Esophagus squamous epithelium (tissue), 5 donors: ENCODE data around the gene CLUH. TPM values are rescaled to one million over a fixed set of nuclear protein-coding genes. Genes with fewer than 3 reads are reported as not detected.
"Not testable (repeated sequence)": the region's sequence is repeated elsewhere in the genome, so short reads cannot be mapped to it uniquely, and the experiment has no call there.

Experiments used
- DNase-seq: peaks from one replicate; lab custom pipeline; 2025; lab: John Stamatoyannopoulos, UW
- H3K27ac ChIP-seq, 4 donors: fragments of 200-600 bp; sonication (generic); one replicate each; pipeline ENCODE4 v1.5.1; 2016 to 2019; ENCODE audit warnings: mild to moderate bottlenecking in 1 of 4
- H3K27me3 ChIP-seq, 4 donors: fragments of 200-600 bp; sonication (generic); 1 replicate in 3 of 4; 2 replicates in 1 of 4; pipeline versions ENCODE4 v1.5.1 to v1.6.0; 2017 to 2021; ENCODE audit warnings: antibody characterized with exemption in 1 of 4
- H3K36me3 ChIP-seq, 3 donors: fragments of 200-600 bp; sonication (generic); one replicate each; pipeline ENCODE4 v1.5.1; 2016 to 2019
- H3K4me1 ChIP-seq, 3 donors: fragments of 200-600 bp; sonication (generic); one replicate each; pipeline ENCODE4 v1.5.1; 2017 to 2019
- H3K4me3 ChIP-seq, 4 donors: fragments of 200-600 bp; sonication (generic); 1 replicate in 3 of 4; 2 replicates in 1 of 4; pipeline ENCODE4 v1.5.1; 2016 to 2019; ENCODE audit warnings: mild to moderate bottlenecking in 2 of 4, moderate library complexity in 1 of 4
- H3K9me3 ChIP-seq, 3 donors: fragments of 200-600 bp; sonication (generic); one replicate each; pipeline ENCODE4 v1.5.1; 2016 to 2019
- CTCF ChIP-seq, 6 experiments: fragments of 450-650 bp in 4 of 6; fragments of 200-600 bp in 2 of 6; sonication (generic) in 2 of 6; IDR thresholded peaks; one replicate each; pipeline ENCODE4 v1.5.1; 2016 to 2019; ENCODE audit warnings: antibody characterized with exemption in 6 of 6, mild to moderate bottlenecking in 4 of 6, moderate library complexity in 4 of 6
- POLR2A ChIP-seq, 4 donors: fragments of 450-650 bp; IDR thresholded peaks; one replicate each; pipeline ENCODE4 v1.6.1; 2017; ENCODE audit warnings: antibody characterized with exemption in 4 of 4, mild to moderate bottlenecking in 4 of 4, moderate library complexity in 3 of 4
- WGBS, 2 donors: methylation state at CpG; one replicate each; pipeline ENCODE4 v1.1.5; 2018; 5-methylcytosine and 5-hydroxymethylcytosine counted together
- intact Hi-C: fragments of 100-400 bp; cut with DNase I; formaldehyde crosslinking; loops from one replicate; pipeline ENCODE4 v1.15.0; 2022
- total RNA-seq, 4 donors: library from RNA; depleted of rRNA; stranded (reverse); fragments of >200 nt; gene quantifications; one replicate each; pipeline ENCODE4 v1.1.0, GENCODE V29; 2016
- donor health status: DM: yes; HTN: yes; CAD: no.

The CLUH gene
- total RNA-seq, 4 donors from 2014 or later = 89.2 to 164 (median 136) TPM

- no peak overlapping the region for H3K4me3 ChIP-seq
- H3K27ac ChIP-seq = no peak overlapping the region
- WGBS, 2 donors = 0 to 8% methylated on average over 1 of the region's 1 CpG
- no peaks in the 10 kb centered on the region for H3K27me3 ChIP-seq
- TF ChIP-seq POLR2A (IDR thresholded peaks at IDR 0.05) (no peak), CTCF (IDR thresholded peaks at IDR 0.05) (no peak)
- H3K9me3 ChIP-seq = no peaks in the 10 kb centered on the region
- intact Hi-C loops = no loop called here
- H3K36me3 ChIP-seq = peaks cover 0 to 42% (median 3%) of the 10 kb centered on the region in 3 donors
- peaks cover 0 to 10% (median 0%) of the 10 kb centered on the region in 3 donors for H3K4me1 ChIP-seq
- no peak for DNase-seq
Measured at GRCh38 chr17:2656283-2656682, 55.3 kb downstream of the CLUH start.

GRCh38 chr17:2655546-2655945, 56.0 kb downstream of the CLUH start:
- intact Hi-C loops = no loop called here
- TF ChIP-seq CTCF (IDR thresholded peaks at IDR 0.05) (no peak), POLR2A (IDR thresholded peaks at IDR 0.05) (no peak)
- no peak overlapping the region for H3K27ac ChIP-seq
- WGBS, 2 donors = 70 to 74% methylated on average over 7 of the region's 7 CpGs
- H3K36me3 ChIP-seq = peaks cover 0 to 42% (median 3%) of the 10 kb centered on the region in 3 donors
- H3K4me1 ChIP-seq = peaks cover 0 to 17% (median 0%) of the 10 kb centered on the region in 3 donors
- no peaks in the 10 kb centered on the region for H3K9me3 ChIP-seq
- DNase-seq = no peak
- no peaks in the 10 kb centered on the region for H3K27me3 ChIP-seq
- H3K4me3 ChIP-seq = no peak overlapping the region

- WGBS, 2 donors = 91 to 95% methylated on average over 3 of the region's 3 CpGs
- H3K9me3 ChIP-seq, intact Hi-C loops, H3K27ac ChIP-seq, DNase-seq, H3K4me3 ChIP-seq, H3K27me3 ChIP-seq: not testable (repeated sequence)
- Histone ChIP-seq H3K36me3 (peaks cover 0 to 55% (median 6%) of the 10 kb centered on the region in 3 donors), H3K4me1 (peaks cover 0 to 13% (median 0%) of the 10 kb centered on the region in 3 donors)
Measured at GRCh38 chr17:2652911-2653310, 58.7 kb downstream of the CLUH start.

- WGBS, 2 donors = 89 to 94% methylated on average over 10 to 11 of the region's 11 CpGs
- intact Hi-C loops = no loop called here
- no peak for TF ChIP-seq POLR2A (IDR thresholded peaks at IDR 0.05)
- no peak for TF ChIP-seq CTCF (IDR thresholded peaks at IDR 0.05)
Measured at GRCh38 chr17:2649191-2649590, 62.4 kb downstream of the CLUH start.

GRCh38 chr17:2647957-2648356, 63.6 kb downstream of the CLUH start:
- Histone ChIP-seq H3K36me3 (peaks cover 0 to 73% (median 3%) of the 10 kb centered on the region in 3 donors), H3K27ac (no peak overlapping the region), H3K4me3 (no peak overlapping the region), H3K27me3 (no peaks in the 10 kb centered on the region), H3K4me1 (peaks cover 0 to 13% (median 0%) of the 10 kb centered on the region in 3 donors), H3K9me3 (no peaks in the 10 kb centered on the region)
- 83 to 84% methylated on average over 6 of the region's 6 CpGs for WGBS, 2 donors
- DNase-seq = no peak
- TF ChIP-seq POLR2A (IDR thresholded peaks at IDR 0.05) = no peak
- no peak for TF ChIP-seq CTCF (IDR thresholded peaks at IDR 0.05)
- intact Hi-C loops = no loop called here

More at GRCh38 chr17:2649191-2649590, 62.4 kb downstream of the CLUH start:
- Histone ChIP-seq H3K4me1 (peaks cover 0 to 13% (median 0%) of the 10 kb centered on the region in 3 donors), H3K9me3 (no peaks in the 10 kb centered on the region), H3K4me3 (no peak overlapping the region), H3K27me3 (no peaks in the 10 kb centered on the region), H3K36me3 (peaks cover 0 to 69% (median 3%) of the 10 kb centered on the region in 3 donors), H3K27ac (no peak overlapping the region)
- no peak for DNase-seq

- intact Hi-C loops = no loop called here
- peaks cover 0 to 84% (median 3%) of the 10 kb centered on the region in 3 donors for H3K36me3 ChIP-seq
- DNase-seq = no peak
- no peak overlapping the region for H3K27ac ChIP-seq
- no peaks in the 10 kb centered on the region for H3K9me3 ChIP-seq
- no peaks in the 10 kb centered on the region for H3K4me1 ChIP-seq
- H3K4me3 ChIP-seq = no peak overlapping the region
- TF ChIP-seq CTCF (IDR thresholded peaks at IDR 0.05) (no peak), POLR2A (IDR thresholded peaks at IDR 0.05) (no peak)
- no peaks in the 10 kb centered on the region for H3K27me3 ChIP-seq
- WGBS, 2 donors = 75 to 85% methylated on average over 6 of the region's 6 CpGs
Measured at GRCh38 chr17:2644971-2645370, 66.6 kb downstream of the CLUH start.
